ENCODE data around the gene STAM. TPM values are rescaled to one million over a fixed set of nuclear protein-coding genes. Genes with fewer than 3 reads are reported as not detected.
"Not testable (repeated sequence)": the region's sequence is repeated elsewhere in the genome, so short reads cannot be mapped to it uniquely, and the experiment has no call there.

The STAM gene
- 10 to 100 TPM; 26.3 to 37.0 (median 32.1) TPM for polyA plus RNA-seq (ENCODE audit: insufficient read length in 4 of 4)

- DNase-seq (ENCODE audit: low read depth in 4 of 4, low spot score in 3 of 4): peak; percentile 86 to 94 (median 90)
Measured at GRCh38 chr10:17643755-17644484, at the start of gene STAM. TSS of gene STAM (plus strand) at chr10:17644151. CDS start at chr10:17644340, 189 bp downstream.

GRCh38 chr10:17597386-17597785 is 46.6 kb upstream of the STAM start:
- DNase-seq (ENCODE audit: low read depth in 4 of 4, low spot score in 3 of 4): no peak

- DNase-seq (ENCODE audit: low read depth in 4 of 4, low spot score in 3 of 4): no peak
Measured at GRCh38 chr10:17599089-17599488, 44.9 kb upstream of the STAM start.

- DNase-seq (ENCODE audit: low read depth in 4 of 4, low spot score in 3 of 4): no peak
Measured at GRCh38 chr10:17605936-17606335, 38.0 kb upstream of the STAM start.

- DNase-seq (ENCODE audit: low read depth in 4 of 4, low spot score in 3 of 4): no peak
Measured at GRCh38 chr10:17606547-17607040, 37.4 kb upstream of the STAM start.

GRCh38 chr10:17607060-17607459 is 36.9 kb upstream of the STAM start:
- no peak for DNase-seq (ENCODE audit: low read depth in 4 of 4, low spot score in 3 of 4)

- DNase-seq (ENCODE audit: low read depth in 4 of 4, low spot score in 3 of 4): no peak
Measured at GRCh38 chr10:17607603-17608332, 36.2 kb upstream of the STAM start.

- no peak for DNase-seq (ENCODE audit: low read depth in 4 of 4, low spot score in 3 of 4)
Measured at GRCh38 chr10:17609523-17610079, 34.4 kb upstream of the STAM start.

GRCh38 chr10:17616403-17617030 is 27.4 kb upstream of the STAM start:
- peak in 2 of 4 donors; percentile 29 to 47 for DNase-seq (ENCODE audit: low read depth in 4 of 4, low spot score in 3 of 4)

GRCh38 chr10:17617031-17617911 is 26.7 kb upstream of the STAM start, which contains the start of gene HACD1:
TSS of gene HACD1 (minus strand) at chr10:17617374. CDS start at chr10:17617339, 35 bp downstream.
- peak in 3 of 4 donors; percentile 31 to 38 (median 36) for DNase-seq (ENCODE audit: low read depth in 4 of 4, low spot score in 3 of 4)

GRCh38 chr10:17622061-17622460 is 21.9 kb upstream of the STAM start:
- DNase-seq (ENCODE audit: low read depth in 4 of 4, low spot score in 3 of 4): no peak

- DNase-seq (ENCODE audit: low read depth in 4 of 4, low spot score in 3 of 4): no peak
Measured at GRCh38 chr10:17624996-17625395, 19.0 kb upstream of the STAM start.

GRCh38 chr10:17626656-17627055 is 17.3 kb upstream of the STAM start:
- no peak for DNase-seq (ENCODE audit: low read depth in 4 of 4, low spot score in 3 of 4)

- not testable (repeated sequence) for DNase-seq (ENCODE audit: low read depth in 4 of 4, low spot score in 3 of 4)
Measured at GRCh38 chr10:17632590-17632989, 11.4 kb upstream of the STAM start.

GRCh38 chr10:17633353-17633752 is 10.6 kb upstream of the STAM start:
- no peak for DNase-seq (ENCODE audit: low read depth in 4 of 4, low spot score in 3 of 4)

GRCh38 chr10:17637869-17638268 is 6.1 kb upstream of the STAM start:
- no peak for DNase-seq (ENCODE audit: low read depth in 4 of 4, low spot score in 3 of 4)

GRCh38 chr10:17640331-17640816 is 3.6 kb upstream of the STAM start:
- DNase-seq (ENCODE audit: low read depth in 4 of 4, low spot score in 3 of 4): no peak

- no peak for DNase-seq (ENCODE audit: low read depth in 4 of 4, low spot score in 3 of 4)
Measured at GRCh38 chr10:17643339-17643754, 604 bp upstream of the STAM start.

- peak in 1 of 4 donors; percentile 25 for DNase-seq (ENCODE audit: low read depth in 4 of 4, low spot score in 3 of 4)
Measured at GRCh38 chr10:17644485-17644943, 563 bp downstream of the STAM start.

Measured in left renal pelvis (tissue), 4 donors.